NCI-H2107 (cell line): ENCODE measurements around the gene PSMD3.
"Not testable (repeated sequence)": the region's sequence is repeated elsewhere in the genome, so short reads cannot be mapped to it uniquely, and the experiment has no call there.

ENCODE experiments used
- DNase-seq: peaks from one replicate; lab custom pipeline; 2025; lab: John Stamatoyannopoulos, UW

PSMD3 gene

GRCh38 chr17:39996800-39997199 is 16.2 kb downstream of the PSMD3 start:
- DNase-seq = no peak

DNA sequence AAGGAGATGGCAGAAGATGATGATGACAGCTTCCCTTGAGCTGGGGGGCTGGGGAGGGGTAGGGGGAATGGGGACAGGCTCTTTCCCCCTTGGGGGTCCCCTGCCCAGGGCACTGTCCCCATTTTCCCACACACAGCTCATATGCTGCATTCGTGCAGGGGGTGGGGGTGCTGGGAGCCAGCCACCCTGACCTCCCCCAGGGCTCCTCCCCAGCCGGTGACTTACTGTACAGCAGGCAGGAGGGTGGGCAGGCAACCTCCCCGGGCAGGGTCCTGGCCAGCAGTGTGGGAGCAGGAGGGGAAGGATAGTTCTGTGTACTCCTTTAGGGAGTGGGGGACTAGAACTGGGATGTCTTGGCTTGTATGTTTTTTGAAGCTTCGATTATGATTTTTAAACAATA is 16.9 kb downstream of the PSMD3 start:
- DNase-seq = no peak

DNA sequence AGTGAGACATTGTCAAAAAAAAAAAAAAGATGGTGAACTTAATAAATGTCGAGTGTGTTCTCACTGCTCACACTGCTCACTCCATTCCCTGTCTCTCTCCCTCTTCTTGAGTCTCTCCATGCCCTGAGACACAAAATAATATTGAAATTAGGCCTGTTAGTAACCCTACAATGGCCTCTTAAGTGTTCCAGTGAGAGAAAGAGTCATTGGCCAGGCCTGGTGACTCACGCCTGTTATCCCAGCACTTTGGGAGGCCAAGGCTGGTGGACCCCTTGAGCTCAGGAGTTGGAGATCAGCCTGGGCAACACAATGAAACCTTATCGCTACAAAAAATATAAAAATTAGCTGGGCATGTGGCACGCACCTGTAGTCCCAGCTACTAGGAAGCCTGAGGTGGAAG is 18.5 kb downstream of the PSMD3 start:
- no peak for DNase-seq

DNA sequence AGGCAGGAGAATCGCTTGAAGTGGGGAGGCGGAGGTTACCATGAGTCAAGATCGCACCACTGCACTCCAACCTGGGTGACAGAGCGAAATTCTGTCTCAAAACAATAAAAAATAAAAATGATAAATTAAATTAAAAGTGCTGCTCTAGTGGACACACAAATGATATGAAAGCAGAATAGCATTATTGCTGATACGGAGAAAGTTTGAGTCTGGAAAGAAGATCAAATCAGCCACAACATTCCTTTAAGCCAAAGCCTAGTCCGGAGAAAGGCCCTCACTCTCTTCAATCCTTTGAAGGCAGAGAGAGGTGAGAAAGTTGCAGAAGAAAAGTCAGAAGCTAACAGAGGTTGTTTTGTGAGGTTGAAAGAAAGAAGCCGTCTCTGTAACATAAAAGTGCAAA is 19.6 kb downstream of the PSMD3 start:
- no peak for DNase-seq

- DNase-seq = not testable (repeated sequence)
These were observed 20.7 kb downstream of the PSMD3 start for GRCh38 chr17:40001335-40001734.

DNA sequence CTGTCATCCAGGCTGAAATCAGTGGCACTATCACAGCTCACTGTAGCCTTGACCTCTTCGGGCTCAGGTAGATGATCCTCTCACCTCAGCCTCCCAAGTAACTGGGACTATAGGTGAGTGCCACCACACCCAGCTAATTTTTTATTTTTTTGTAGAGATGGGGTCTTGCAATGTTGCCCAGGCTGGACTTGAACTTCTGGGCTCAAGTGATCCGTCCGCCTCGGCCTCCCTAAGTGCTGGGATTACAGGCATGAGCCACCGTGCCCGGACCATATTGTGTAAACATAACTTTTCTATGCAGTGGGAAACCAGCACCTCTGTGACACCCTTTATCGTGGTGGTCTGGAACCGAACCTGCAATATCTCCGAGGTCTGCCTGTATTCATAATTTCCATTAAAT is 23.5 kb downstream of the PSMD3 start:
- no peak for DNase-seq

DNA sequence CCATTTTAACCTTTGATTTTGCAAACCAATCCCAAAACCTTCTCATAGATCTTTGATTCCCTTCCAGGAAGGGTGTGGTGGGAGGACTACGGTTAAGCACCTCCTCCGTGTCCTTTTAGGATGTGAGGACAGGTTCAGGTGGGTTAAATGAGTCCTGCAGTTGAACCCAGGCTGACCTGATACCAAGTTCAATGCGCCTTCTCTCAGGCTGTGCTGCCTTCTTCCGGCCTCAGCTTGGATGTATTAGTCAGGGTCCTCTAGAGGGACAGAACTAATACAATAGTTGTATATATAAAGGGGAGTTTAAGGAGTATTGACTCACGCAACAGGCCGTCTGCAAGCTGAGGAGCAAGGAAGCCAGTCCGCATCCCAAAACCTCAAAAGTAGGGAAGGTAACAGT is 24.1 kb downstream of the PSMD3 start:
- no peak for DNase-seq

GRCh38 chr17:40005520-40005919 is 24.9 kb downstream of the PSMD3 start:
- DNase-seq = no peak

DNA sequence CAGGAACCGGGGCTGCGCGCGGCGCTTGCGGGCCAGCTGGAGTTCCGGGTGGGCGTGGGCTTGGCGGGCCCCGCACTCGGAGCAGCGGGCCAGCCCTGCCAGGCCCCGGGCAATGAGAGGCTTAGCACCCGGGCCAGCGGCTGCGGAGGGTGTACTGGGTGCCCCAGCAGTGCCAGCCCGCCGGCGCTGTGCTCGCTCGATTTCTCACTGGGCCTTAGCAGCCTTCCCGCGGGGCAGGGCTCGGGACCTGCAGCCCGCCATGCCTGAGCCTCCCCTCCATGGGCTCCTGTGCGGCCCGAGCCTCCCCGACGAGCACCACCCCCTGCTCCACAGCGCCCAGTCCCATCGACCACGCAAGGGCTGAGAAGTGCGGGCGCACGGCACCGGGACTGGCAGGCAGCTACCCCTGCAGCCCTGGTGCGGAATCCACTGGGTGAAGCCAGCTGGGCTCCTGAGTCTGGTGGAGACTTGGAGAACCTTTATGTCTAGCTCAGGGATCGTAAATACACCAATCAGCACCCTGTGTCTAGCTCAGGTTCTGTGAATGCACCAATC is 30.4 kb downstream of the PSMD3 start:
- DNase-seq = not testable (repeated sequence)

DNA sequence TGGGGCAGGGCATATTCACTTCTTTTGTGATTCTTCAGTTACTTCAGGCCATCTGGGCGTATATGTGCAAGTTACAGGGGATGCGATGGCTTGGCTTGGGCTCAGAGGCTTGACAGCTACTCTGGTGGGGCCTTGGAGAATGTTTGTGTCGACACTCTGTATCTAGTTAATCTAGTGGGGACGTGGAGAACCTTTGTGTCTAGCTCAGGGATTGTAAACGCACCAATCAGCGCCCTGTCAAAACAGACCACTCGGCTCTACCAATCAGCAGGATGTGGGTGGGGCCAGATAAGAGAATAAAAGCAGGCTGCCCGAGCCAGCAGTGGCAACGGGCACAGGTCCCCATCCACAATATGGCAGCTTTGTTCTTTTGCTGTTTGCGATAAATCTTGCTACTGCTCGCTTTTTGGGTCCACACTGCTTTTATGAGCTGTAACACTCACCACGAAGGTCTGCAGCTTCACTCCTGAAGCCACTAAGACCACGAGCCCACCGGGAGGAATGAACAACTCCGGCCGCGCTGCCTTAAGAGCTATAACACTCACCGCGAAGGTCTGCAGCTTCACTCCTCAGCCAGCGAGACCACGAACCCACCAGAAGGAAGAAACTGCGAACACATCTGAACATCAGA is 31.5 kb downstream of the PSMD3 start:
- not testable (repeated sequence) for DNase-seq

GRCh38 chr17:40014375-40014980 is 33.9 kb downstream of the PSMD3 start:
- DNase-seq = no peak

- no peak for DNase-seq
These were observed 34.7 kb downstream of the PSMD3 start, which contains the start of gene CSF3 for GRCh38 chr17:40015005-40015997. Gene CSF3, plus strand, starts transcription at chr17:40015440. Its CDS starts 35 bp downstream, at chr17:40015475.

GRCh38 chr17:40015998-40016985 is 35.7 kb downstream of the PSMD3 start:
- DNase-seq = no peak

DNA sequence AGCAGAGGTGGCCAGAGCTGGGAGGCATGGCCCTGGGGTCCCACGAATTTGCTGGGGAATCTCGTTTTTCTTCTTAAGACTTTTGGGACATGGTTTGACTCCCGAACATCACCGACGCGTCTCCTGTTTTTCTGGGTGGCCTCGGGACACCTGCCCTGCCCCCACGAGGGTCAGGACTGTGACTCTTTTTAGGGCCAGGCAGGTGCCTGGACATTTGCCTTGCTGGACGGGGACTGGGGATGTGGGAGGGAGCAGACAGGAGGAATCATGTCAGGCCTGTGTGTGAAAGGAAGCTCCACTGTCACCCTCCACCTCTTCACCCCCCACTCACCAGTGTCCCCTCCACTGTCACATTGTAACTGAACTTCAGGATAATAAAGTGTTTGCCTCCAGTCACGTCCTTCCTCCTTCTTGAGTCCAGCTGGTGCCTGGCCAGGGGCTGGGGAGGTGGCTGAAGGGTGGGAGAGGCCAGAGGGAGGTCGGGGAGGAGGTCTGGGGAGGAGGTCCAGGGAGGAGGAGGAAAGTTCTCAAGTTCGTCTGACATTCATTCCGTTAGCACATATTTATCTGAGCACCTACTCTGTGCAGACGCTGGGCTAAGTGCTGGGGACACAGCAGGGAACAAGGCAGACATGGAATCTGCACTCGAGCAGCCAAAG is 36.9 kb downstream of the PSMD3 start:
- no peak for DNase-seq

GRCh38 chr17:40018211-40019121 is 37.9 kb downstream of the PSMD3 start:
- DNase-seq = no peak

GRCh38 chr17:40019140-40019991 is 38.8 kb downstream of the PSMD3 start:
- DNase-seq = no peak

DNA sequence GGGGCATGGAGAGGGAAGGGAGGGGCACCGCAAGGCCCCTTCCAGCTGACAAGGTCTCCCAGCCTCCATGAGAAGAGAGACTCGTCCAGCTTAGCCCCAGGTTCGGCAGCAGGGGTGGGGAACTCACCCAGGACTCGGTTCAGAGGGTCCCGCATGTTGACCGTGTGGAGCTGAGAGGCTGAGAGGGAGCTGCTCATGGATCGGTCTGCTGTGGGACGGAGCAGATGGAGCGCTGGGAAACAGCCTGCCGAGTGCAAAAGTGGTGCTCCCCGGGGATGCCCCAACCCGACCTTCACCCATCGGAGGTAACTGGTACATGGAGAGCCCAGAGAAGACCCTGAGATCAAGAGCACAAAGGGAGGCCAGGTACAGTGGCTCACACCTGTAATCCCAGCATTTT is 39.5 kb downstream of the PSMD3 start:
- DNase-seq = no peak

DNA sequence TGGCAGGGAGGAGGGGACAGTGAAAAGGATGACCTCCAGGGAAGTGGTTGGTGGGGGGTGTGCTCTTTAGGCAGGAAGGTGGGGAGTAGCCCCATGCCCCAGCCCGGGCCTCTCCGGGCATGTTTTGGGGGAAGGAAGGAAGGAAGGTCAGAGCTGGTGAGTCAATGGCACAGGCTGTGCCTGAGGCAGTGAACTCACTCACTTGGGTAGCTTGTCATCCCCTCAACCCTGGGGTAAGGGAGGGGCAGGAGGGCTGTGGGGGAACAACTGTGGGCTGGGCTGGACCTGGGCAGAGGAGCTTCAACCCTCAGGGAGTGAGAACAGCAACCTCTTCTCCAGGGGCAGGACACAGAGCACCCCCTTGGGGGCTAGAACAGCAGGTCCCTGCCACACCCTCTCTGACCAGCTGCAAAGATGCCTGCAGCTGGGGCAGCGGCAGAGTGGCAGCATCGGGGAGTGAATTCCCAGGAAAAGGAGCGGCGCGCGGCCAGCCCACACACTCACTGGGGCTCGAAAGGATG is 40.9 kb downstream of the PSMD3 start:
- DNase-seq = no peak
